GM18511 (cell line): ENCODE data around the gene NOSIP.

Source experiments
- ATAC-seq: cut with Tn5 transposase; IDR thresholded peaks from one replicate; pipeline ENCODE4 v1.9.1; 2021; ENCODE audit warnings: mild to moderate bottlenecking, moderate library complexity; ENCODE audit not compliant: unreplicated experiment

Gene NOSIP

DNA sequence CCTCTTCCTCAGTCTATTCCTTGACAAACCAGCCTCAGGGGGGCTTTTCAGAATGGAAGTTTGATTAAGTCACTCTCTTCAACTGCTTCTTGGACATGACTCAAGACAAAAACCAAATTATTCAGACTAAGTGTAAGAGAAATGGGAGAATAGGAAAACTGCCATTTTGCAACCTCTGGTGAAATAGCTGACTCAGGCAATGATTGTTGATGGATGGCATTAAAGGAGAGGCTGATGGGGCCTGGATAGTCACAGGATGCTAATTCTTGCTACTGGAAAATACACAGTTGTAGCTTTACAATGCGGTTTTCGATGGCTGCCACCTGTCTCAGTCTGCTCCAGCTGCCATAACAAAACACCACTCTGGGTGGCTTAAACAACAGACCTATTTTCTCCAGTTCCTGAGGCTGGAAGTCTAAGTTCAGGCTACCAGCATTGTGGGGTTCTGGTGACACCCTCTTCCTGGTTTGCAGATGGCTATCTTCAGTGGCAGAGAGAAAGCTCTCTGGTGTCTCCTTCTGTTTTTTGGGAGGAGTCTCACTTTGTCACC lies 6.1 kb downstream of the NOSIP start:
- ATAC-seq = no peak

DNA sequence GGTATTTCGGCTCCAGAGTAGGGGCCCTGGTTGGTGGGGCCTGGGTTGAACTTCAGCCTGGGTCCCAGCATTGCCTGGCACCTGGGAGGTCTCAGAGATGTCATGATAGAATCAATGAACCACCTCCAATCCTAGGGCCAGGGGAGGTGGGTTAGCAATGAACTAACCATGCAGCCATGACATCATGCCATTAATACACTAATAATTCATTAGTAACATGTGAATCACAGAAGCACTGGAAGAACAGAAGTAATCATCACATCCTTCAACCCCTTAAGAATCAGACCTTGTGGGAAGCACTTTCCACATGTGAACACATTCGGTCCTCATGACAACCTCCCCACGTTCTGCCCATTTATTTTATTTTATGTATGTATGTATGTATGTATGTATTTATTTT lies 6.9 kb downstream of the NOSIP start:
- ATAC-seq = no peak

DNA sequence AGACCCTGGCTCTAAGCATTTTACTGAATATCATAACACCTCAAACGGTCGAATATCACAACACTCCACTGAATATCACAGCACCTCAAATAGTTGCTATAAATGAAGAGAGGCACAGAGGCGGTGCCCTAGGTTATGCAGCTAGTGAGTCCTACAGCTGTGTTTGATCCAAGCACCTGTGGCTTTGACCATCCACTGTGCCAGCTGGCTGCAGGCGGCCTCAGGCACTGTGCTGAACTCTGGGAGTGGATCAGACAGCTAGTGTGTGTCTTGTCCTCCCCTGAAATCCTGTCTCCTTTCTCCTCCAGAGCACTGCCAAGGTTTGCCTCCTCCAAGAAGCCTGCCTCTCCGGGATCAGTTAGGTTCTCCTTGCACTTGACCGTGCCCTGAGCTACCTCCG lies 7.3 kb downstream of the NOSIP start:
- no peak for ATAC-seq

DNA sequence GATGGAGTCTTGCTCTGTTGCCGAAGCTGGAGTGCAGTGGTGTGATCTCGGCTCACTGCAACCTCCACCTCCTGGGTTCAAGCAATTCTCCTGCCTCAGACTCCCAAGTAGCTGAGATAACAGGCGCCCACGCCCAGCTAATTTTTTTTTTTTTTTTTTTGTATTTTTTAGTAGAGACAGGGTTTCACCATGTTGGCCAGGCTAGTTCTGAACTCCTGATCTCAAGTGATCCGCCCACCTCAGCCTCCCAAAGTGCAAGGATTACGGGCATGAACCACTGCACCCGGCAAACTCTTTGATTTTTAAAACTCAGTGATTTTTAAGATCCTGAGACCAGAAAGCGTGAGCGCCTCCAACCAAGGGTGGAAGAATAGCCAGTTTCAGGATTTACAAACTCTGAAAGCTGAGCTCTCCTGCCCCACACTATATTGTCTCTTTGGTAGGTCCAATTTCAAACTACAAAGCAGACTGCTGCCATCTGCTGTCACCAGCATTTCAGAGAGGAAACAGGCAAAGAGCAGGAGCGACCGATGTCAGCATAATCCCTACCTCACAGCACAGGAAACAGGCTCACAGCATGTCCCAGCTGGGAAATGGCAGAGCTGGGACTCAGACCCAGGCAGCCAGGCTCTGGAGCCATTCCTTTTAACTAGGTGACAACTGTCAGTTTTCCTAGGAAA lies 9.2 kb downstream of the NOSIP start:
- no peak for ATAC-seq

DNA sequence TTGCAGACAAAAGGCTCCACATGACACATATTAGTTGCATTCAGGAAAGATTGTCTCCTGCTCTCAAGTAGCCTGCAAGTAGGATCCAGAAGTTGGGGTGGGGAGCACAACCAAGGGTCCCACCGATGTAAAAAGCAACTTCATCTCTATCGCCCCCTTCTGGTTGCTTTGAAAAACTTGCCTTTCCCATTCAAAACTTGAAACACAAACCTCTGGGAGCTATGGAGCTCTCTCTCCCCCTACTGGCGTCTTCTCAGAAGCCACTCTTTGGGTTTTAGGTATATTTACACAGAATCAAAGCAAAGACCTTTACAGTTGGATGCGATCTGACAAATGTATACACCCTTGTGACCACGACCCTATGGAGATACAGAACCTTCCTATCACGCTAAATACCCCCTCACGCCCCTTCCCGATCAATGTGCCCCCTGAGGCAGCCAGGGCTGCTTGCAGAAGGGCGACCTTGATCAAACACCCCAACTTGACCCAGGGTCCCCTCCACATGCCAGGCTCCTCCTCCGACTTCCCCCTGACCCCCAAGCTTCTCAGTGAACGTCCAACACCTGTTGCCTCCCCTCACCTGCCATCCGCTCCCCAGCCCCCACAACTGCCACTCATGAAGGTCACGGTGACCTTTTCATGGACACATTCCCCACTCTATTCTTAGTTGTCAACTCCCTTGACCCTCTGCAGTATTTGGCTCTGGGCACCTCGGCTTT lies 10.1 kb downstream of the NOSIP start:
- ATAC-seq = no peak

DNA sequence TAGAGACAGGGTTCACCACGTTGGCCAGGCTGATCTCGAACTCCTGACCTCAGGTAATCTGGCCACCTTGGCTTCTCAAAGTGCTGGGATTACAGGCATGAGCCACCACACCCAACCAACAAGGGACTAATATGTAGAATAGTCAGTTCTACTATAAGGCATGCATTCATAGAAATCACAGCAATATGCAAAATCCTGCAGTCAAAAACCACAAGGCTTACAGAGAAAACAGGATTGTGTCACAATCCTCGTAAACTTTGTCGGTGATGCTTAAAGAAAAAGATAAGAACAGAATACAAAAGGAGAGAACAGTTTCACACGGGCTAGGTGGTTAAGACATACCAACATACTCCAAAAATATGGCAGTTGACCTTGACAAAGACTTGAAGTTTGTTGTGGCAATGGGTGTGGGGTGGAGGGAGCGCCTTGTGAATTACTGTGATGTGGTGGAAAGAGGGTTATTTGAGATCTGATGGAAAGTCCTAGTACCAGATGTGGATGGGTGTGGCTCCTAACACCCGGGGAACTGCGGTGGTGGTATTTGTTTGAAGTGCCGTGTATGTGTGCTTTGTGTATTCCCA lies 12.4 kb downstream of the NOSIP start:
- no peak for ATAC-seq

DNA sequence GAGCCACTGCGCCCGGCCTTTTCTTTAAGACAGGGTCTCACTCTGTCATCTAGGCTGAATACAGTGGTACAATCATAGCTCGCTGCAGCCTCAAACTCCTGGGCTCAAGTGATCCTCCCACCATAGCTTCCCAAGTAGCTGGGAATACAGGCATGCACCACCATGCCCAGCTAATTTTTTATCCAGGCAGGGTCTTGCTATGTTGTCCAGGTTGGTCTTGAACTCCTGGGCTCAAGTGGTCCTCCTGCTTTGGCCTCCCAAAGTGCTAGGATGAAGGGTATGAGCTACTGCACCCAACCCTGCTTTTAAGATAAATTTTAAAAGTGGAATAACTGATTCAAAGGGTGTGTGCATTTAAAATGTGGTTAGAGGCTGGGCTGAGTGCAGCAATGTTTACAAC lies 14.1 kb downstream of the NOSIP start:
- ATAC-seq = no peak

DNA sequence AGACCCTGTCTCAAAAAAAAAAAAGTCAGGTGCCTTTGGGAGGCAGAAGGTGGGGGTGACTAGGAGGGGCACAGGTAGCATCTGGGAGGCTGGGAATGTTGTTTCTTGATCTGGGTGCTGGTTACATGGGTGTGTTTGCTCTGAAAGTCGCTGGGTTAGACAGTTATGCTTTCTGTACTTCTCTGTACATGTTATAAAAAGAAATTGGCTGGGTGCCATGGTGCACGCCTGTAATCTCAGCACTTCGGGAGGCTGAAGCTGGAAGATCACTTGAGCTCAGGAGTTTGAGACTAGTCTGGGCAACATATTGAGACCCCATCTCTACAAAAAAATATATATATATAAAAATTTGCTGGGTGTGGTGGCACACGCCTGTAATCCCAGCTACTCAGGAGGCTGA lies 15.1 kb downstream of the NOSIP start:
- no peak for ATAC-seq

DNA sequence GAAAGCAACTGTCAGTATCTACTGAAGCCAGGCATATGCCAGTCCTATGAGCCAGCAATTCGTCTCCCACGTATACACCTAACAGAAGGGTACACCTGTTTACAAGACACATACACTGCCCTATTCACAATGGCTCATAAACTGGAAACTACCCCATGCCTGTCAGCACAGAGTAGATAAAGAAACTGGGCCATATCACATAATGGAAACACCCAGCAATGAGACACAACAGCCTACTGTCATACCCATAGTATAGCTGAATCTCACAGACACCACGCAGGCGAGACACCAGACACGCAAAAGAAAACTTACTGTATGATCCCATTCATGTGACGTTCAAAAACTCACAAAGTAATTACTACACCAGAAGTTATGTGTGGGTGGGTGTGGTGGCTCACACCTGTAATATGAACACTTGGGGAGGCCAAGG lies 15.7 kb downstream of the NOSIP start:
- no peak for ATAC-seq

DNA sequence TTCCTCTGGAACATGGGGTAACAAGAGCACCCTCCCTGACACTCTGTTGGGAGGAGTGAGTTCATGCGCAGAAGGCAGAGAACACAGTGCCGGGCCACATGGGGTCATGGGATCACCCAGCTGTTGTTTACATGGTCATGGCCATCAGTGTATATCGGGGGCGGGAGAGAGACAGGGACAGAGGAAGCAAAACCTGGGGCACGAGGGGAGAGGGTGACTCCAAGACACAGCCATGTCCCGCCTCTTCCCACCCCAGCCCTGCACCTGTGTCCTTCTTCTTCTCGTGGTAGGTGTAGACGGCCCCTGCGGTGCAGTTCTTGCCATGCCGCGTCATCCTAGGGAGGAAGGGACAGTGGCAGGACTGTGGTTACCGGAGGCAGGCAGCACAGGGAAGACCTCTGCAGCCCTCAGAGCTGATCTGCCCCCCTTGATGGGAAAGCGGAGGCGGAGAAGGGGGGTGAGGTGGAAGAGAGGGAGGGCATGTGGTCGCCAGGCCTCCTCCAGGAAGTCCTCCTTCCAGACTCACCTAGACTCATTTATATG lies 19.9 kb downstream of the NOSIP start:
- no peak for ATAC-seq

DNA sequence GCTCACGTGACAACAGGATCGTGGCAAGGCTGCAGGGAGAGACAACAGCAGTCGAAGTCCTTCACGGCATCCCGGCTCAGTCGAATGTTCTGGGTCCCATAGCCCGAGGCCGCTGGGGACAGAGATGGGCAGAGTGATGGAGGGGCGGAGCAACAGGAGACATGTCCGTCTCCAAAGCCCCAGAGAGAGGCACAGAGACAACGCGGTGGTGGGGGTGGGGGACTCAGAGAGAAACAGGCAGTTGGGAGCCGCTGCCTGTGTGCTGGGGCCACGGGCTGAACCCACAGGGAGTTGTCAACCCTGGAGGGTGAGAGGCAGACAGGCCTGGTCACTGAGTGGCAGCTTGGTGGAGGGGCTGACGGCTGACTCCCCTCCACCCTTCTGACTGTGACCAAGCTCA lies 20.4 kb downstream of the NOSIP start:
- ATAC-seq = no peak

DNA sequence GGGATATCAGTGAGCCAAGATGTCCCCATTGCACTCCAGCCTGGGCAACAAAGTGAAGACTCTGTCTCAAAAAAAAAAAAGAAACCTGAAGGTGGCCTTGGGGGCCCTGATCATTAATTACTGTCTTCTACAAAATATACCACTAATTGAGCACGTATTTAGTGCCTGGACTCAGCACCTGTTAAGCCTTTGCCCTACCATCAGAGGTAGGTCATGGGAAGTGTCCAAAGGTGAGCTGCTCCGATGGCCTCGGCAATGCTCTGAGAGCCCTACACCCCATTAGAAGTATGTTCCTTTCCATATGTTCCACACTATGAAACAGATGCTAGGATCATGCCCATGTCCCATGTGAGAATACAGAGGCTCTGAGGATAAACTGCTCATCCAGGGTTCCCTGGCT lies 20.9 kb downstream of the NOSIP start:
- ATAC-seq = no peak

DNA sequence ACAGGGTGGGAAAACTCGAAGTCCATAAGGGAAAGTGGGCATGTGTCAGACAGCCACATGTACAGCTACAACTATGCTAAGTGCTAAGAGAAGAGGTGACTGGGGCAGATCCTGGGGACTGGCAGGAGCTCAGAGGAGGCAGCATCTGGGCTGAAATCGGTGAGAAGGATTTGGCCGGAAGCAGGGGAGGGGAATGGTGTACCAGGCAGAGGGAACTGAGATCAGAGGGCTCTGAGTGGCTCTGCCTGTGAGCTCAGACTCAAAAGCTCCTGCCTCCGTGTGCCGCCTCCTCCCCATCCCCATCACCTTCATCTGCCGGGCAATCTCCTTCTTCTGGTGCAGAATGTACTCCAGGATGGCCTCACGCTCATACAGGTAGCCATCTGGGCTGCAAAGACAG lies 21.8 kb downstream of the NOSIP start:
- no peak for ATAC-seq

DNA sequence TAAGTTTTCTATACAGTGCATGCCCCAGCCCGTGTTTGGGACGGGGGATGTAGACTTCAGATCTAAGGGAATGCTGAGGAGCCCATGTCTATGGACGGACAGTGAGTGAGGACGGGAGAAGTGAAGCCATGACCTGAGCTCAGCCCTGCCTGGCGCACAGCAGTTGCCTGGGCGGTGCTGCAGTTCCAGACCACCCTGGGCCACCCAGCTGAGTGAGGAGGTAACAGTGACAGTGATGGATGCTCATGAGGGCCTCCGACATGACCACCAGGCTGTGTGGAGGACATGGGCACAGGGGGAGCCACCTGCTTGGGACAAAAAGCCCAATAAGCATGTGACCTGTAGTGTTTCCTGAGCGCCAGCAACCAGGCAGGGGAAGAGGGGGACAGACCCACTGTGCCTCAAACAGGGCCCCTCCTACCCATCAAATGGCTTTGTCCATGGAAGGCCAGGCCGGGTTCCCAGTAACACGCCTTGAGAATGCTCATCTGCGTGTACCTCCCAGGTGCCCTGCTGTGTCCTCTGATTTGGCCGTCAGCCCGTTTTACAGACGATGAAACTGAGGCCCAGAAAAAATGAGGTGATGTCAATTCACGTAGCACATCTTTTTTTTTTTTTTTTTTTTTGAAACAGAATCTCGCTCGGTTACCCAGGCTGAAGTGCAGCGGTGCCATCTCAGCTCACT lies 22.6 kb downstream of the NOSIP start:
- ATAC-seq = no peak

DNA sequence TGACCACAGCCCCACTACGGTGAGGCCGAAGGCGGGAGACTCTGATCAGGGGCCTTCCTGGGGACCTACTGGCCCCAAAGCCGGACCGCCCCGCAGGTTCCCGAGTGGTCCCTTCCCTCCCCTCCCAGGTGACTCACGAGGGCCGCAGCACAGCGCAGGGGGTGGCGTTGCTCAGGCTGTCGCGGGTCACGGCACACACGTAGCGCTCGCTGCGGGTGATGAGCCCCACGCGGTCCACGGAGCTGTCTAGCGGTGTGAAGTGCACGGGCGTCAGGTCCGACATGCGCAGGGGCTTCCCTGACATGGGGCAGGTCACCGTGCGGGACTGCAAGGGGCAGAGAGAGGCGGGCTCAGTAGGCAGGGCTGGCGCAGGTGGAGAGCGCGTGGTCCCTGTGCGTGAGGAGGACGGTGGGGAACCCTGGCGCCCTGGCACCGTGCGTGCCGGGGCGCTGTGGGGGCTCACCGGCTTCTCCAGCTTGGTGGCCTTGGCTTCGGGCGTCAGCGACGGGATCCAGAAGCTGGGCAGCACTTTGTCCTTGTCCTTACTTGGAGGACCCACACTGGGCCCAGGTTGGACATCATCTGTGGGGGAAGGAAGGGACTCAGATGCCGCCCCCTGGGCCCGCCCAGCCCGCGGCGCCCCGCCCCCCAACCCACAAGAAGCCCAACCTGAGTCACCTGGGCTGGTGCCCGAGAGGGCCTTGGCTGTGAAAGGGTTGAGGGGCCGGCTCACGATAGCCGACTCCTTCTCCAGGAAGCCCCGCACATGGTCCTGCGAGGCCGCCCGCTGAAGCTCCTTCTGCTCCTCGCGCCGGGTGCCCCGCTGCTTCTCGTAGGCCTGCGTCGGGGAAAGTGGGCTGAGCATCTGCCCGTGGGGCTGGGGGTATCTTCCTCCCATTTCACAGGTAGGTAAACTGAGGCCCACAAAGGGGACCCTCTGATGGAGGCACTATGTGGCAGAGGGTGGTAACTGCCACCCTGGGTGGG lies 23.7 kb downstream of the NOSIP start:
- ATAC-seq = no peak

DNA sequence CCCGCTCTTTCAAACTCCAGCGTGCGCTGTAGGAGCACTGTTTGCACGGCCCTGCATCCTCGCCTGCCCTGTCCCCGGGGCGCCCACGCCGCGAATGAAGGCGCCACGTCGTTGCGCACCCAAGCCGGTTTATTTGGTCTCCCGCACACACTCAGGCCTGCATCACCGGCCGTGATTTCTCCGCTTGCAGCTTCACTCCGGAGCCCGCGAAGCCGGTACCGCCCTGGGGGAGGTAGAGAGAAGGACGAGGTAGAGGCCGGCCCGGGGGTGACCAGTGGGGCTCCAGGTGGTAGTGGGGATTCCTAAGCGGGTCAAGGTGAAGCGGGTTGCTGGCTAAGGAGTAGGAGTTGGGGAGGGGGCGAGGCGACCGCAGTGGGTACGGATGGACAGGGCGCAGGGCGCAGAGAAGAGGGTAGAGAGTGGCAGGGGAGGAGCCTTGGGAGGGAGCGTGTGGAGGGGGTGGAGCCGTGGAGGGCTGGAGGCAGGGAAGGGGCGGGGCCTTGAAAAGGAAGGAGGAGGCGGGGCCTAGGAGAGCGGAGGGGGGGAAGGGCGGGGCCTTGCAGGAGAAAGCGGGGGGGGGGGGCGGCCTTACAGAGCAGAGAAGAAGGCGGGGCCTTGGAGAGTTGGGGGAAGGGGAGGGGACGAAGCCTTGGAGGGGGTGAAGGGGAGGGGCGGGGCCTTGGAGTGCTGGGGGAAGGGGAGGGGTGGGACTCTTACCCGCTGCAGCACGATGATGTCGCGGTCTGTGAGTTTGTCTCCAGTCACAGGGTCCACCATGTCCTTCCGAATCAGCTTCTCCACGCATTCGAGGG lies 24.6 kb downstream of the NOSIP start:
- no peak for ATAC-seq

DNA sequence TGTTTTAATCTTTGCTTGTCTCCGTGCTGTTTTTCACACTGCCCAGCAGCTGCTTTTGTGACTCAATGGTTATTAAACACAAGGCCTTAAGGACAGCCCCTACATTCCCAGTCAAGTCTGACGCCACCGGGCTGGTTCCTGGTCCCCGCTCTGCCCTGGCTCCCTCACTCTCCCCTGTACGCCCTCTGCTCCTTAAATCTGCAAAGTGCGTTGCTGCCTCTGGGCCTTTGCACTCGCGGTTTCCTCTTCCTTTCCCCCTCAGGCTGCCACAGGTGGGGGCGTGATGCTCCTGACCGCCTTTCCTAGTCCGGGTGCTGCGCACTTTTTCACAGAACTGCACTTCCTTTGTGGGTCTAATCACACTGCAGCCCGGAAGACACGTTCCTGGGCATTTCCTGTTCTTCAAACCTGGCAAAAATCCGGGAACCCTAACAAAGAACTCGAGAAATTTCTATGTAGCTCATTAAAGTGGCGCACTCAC lies 25.6 kb downstream of the NOSIP start:
- no peak for ATAC-seq

DNA sequence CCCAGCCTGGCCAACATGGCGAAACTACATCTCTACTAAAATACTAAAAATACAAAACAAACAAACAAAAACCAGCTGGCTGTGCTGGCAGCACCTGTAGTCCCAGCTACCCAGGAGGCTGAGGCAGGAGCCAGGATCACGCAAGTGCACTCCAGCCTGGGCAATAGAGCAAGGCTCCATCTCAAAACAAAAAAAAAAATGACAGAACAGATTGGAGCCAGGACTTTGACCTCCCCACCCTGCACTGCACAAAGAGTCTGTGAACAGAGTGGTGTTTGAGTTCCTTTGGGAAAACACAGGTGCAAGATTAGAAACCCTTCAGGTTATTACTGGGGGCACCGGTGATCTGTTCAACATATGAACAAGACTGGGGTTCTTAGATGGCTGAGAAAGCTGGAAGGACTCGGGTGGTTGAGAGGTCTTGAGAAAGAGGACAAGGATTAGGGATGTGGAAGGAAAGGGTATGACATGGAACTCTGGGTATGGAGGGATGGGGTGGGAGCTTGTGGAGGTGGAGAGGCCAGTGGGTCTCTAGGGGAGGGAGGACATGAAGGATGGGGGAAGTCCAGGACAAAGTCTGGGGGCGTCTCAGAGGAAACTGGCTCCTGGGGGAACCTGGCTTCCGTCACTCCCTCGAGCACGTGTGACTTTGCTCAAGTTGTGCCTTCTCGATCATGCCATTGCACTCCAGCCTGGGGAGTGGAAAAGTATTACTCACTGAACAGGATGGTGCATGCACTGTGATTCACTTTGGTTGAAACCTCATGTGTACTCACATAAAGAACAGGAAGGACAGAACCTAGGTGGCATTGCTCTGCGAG lies 26.7 kb downstream of the NOSIP start:
- no peak for ATAC-seq
